ENCODE results near the gene MSI2. TPM values are rescaled to one million over a fixed set of nuclear protein-coding genes. Genes with fewer than 3 reads are reported as not detected.

The MSI2 gene
- total and polyA plus RNA-seq, 9 of the 15 experiments (the other 6 are each of a cell fraction or from before 2014, with no cell fraction given): 4.6 to 61.8 (median 42.4) TPM

GRCh38 chr17:57324060-57324459, 67.7 kb downstream of the MSI2 start:
- no peaks in the 10 kb centered on the region for H3K27me3 ChIP-seq (ENCODE audit: control insufficient read depth in 2 of 2, insufficient read depth in 2 of 2, low read length in 2 of 2)
- no peak for TF ChIP-seq SMARCA5 (IDR thresholded peaks at IDR 0.05)
- TF ChIP-seq PHB2 (IDR thresholded peaks at IDR 0.05; ENCODE audit: low read depth): no peak
- TF ChIP-seq ILF3 (IDR thresholded peaks at IDR 0.05; ENCODE audit: borderline replicate concordance): no peak
- no peak for TF ChIP-seq ZNF717 (CRISPR knock-in tag; IDR thresholded peaks at IDR 0.05)
- no peak for TF ChIP-seq RNF2 (IDR thresholded peaks at IDR 0.05)
- no peak for TF ChIP-seq ZNF778 (CRISPR knock-in tag; IDR thresholded peaks at IDR 0.05)
- TF ChIP-seq CREB1 (IDR thresholded peaks at IDR 0.05): no peak
- TF ChIP-seq CREB1 (CRISPR knock-in tag; IDR thresholded peaks at IDR 0.05): no peak
- no peak for TF ChIP-seq TRIM25 (IDR thresholded peaks at IDR 0.05; ENCODE audit: borderline replicate concordance)
- no peak for TF ChIP-seq HDAC1 (IDR thresholded peaks at IDR 0.05)
- TF ChIP-seq MECOM (CRISPR knock-in tag; IDR thresholded peaks at IDR 0.05): no peak
- no peak for TF ChIP-seq ZNF347 (CRISPR knock-in tag; IDR thresholded peaks at IDR 0.05; ENCODE audit: low read depth)
- no peak for TF ChIP-seq XRCC3 (IDR thresholded peaks at IDR 0.05)
- TF ChIP-seq MTA2 (IDR thresholded peaks at IDR 0.05; ENCODE audit: low read depth): no peak
- TF ChIP-seq MEIS2 (IDR thresholded peaks at IDR 0.05; ENCODE audit: partially characterized antibody): no peak
- no peak for TF ChIP-seq HDAC6 (IDR thresholded peaks at IDR 0.05; ENCODE audit: low read depth, low read length)
- ChIA-PET CTCF (ENCODE audit: low intra/inter-chr PET ratio) (no interaction called here), POLR2A (no interaction called here)
- no TSS peak for BruUV-seq (replicated peaks)
- no peak overlapping the region for H3K9ac ChIP-seq (ENCODE audit: insufficient read depth in 1 of 2, low read depth in 2 of 2, low read length in 2 of 2)
- no peak overlapping the region for H3K4me3 ChIP-seq
- H4K20me1 ChIP-seq (replicated peaks; ENCODE audit: control insufficient read depth, insufficient read depth, low read length): peaks cover 13% of the 10 kb centered on the region; the same call in 1 of the 2 replicates
- peaks cover 3 to 4% of the 10 kb centered on the region in 2 experiments; a peak in 4 of 5 replicates for H3K4me1 ChIP-seq (replicated peaks in 1 of 2; ENCODE audit: control insufficient read depth in 2 of 2, insufficient read depth in 2 of 2, low read length in 2 of 2)
- H3K4me2 ChIP-seq (ENCODE audit: insufficient read depth, low read length): no peak overlapping the region
- H3K36me3 ChIP-seq (ENCODE audit: control insufficient read depth, insufficient read depth, low read length): peaks cover 5% of the 10 kb centered on the region; the same call in 1 of the 3 replicates
- in situ Hi-C loops (cut with MboI) (no loop called here), intact Hi-C loops (cut with micrococcal nuclease) (no loop called here)
- H3K27ac ChIP-seq (ENCODE audit: extremely low read depth, low read depth, low read length): no peak overlapping the region
- no peaks in the 10 kb centered on the region for H3K9me3 ChIP-seq (replicated peaks; ENCODE audit: control insufficient read depth, insufficient read depth, low read depth, low read length)
- DNase-seq (ENCODE audit: extremely low read depth in 1 of 4, low spot score in 3 of 4): no peak
- 89% methylated on average over 13 of the region's 13 CpGs for WGBS (ENCODE audit: insufficient coverage, low coverage, missing lambda C conversion rate)
- FAIRE-seq: no peak
- ATAC-seq: no peak
- peaks cover 4% of the 10 kb centered on the region for H3K9me1 ChIP-seq (ENCODE audit: control insufficient read depth, insufficient read depth, low read length)
- peaks cover 8% of the 10 kb centered on the region; the same call in 2 of the 3 replicates for H3K79me2 ChIP-seq (ENCODE audit: control insufficient read depth, insufficient read depth, low read length)
- no peak overlapping the region for H2AFZ ChIP-seq (ENCODE audit: low read depth, low read length)

All from K562 (cell line).